Measurements from ENCODE around the gene SSUH2.

DNA sequence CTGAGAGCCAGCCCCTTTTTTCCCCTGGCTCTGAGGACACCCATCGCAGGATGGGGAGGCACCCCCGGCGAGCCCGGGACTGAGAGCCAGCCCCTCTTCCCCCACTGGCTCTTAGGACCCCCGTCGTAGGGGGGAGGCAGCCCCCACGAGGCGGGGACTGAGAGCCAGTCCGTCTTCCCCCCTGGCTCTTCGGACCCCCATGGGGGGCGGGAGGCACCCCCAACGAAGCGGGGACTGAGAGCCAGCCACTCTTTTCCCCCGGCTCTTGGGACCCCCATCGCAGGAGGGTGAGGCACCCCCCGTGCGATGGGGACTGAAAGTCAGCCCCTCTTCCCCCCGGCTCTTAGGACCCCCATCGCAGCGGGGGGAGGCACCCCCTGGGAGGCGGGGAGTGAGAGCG lies 36.8 kb upstream of the SSUH2 start:
- TF ChIP-seq, protein P1, sequence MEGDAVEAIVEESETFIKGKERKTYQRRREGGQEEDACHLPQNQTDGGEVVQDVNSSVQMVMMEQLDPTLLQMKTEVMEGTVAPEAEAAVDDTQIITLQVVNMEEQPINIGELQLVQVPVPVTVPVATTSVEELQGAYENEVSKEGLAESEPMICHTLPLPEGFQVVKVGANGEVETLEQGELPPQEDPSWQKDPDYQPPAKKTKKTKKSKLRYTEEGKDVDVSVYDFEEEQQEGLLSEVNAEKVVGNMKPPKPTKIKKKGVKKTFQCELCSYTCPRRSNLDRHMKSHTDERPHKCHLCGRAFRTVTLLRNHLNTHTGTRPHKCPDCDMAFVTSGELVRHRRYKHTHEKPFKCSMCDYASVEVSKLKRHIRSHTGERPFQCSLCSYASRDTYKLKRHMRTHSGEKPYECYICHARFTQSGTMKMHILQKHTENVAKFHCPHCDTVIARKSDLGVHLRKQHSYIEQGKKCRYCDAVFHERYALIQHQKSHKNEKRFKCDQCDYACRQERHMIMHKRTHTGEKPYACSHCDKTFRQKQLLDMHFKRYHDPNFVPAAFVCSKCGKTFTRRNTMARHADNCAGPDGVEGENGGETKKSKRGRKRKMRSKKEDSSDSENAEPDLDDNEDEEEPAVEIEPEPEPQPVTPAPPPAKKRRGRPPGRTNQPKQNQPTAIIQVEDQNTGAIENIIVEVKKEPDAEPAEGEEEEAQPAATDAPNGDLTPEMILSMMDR (IDR thresholded peaks at IDR 0.05), result no peak
- TF ChIP-seq ZFX (IDR thresholded peaks at IDR 0.05; ENCODE audit: borderline replicate concordance), result no peak

Data from 22Rv1 (cell line).